NCI-H1092 (cell line): Measurements from ENCODE around the gene KRTAP10-11.

ENCODE experiments used
- DNase-seq: peaks from one replicate; lab custom pipeline; 2025; lab: John Stamatoyannopoulos, UW

KRTAP10-11 gene

GRCh38 chr21:44695641-44696040 lies 49.4 kb downstream of the KRTAP10-11 start:
- DNase-seq, result no peak

GRCh38 chr21:44696572-44696971 lies 50.4 kb downstream of the KRTAP10-11 start:
- no peak for DNase-seq
